Left colon (tissue), 2 donors: Measurements from ENCODE around the gene PCOLCE2. TPM values are rescaled to one million over a fixed set of nuclear protein-coding genes. Genes with fewer than 3 reads are reported as not detected.
A peak's percentile ranks its signal among the peaks of the same experiment; 100 is the strongest.

Source experiments
- ATAC-seq: fragments of 200-7000 bp; cut with Tn5 transposase; one replicate; pipeline ENCODE4 v1.9.1; 2020; ENCODE audit warnings: mild to moderate bottlenecking, moderate library complexity
- DNase-seq, 2 donors: peaks; one replicate each; pipeline ENCODE4 v3.0.0-alpha.2; 2020
- intact Hi-C, 2 donors: fragments of 100-400 bp; cut with DNase I in 1 of 2; cut with micrococcal nuclease in 1 of 2; formaldehyde crosslinking; loops; one replicate each; pipeline versions ENCODE4 v1.11.2 to v1.14.0; 2022; cut with DNase I, micrococcal nuclease
- long read RNA-seq: library from polyadenylated mRNA; unstranded; transcript quantifications from one replicate; pipeline ENCODE4 v2.0.0, GENCODE V29; 2021
- total RNA-seq, 2 donors: library from RNA; stranded (reverse); fragmentation: NEBNext Ultra II Directional; extraction: Animal tissue kit (Norgen Biotek cat#: 25700); gene quantifications; one replicate each; pipeline ENCODE4 v1.2.1, GENCODE V29; 2021
- donor health status: DM: no; HTN: no; CAD: no.
- donor health status: DM: yes; HTN: yes; CAD: no.

The PCOLCE2 gene
- 1 to 10 TPM; 2.6 to 2.9 TPM for total RNA-seq
- long read RNA-seq, transcript PCOLCE2-201 (9 exons, 2,021 nt), result major isoform, 14 of 14 reads
- long read RNA-seq, partial matches to known transcripts, result 0 of 14 reads
- long read RNA-seq, other reads (novel, unspliced or antisense), result 0 of 14 reads

- ATAC-seq (peak; percentile 74), DNase-seq (peak in 1 of 2 donors; percentile 12)
- intact Hi-C loops, result no loop called here
Measured at GRCh38 chr3:142888481-142889211, at the start of gene PCOLCE2. Gene PCOLCE2, minus strand, starts transcription at chr3:142889083. Its CDS starts 187 bp downstream, at chr3:142888896.

GRCh38 chr3:142935963-142936362, 47.1 kb upstream of the PCOLCE2 start:
- ATAC-seq (peak; percentile 99), DNase-seq (no peak)
- intact Hi-C loops, result no loop called here

- intact Hi-C loops, result no loop called here
- ATAC-seq, result no peak
Measured at GRCh38 chr3:142934887-142935269, 46.0 kb upstream of the PCOLCE2 start.

GRCh38 chr3:142934128-142934886, 45.4 kb upstream of the PCOLCE2 start:
- DNase-seq, result no peak

More at GRCh38 chr3:142934887-142935269, 46.0 kb upstream of the PCOLCE2 start:
- DNase-seq, result no peak

GRCh38 chr3:142931222-142931621, 42.3 kb upstream of the PCOLCE2 start:
- DNase-seq (no peak), ATAC-seq (no peak)
- intact Hi-C loops, result no loop called here

More at GRCh38 chr3:142934128-142934886, 45.4 kb upstream of the PCOLCE2 start:
- intact Hi-C loops, result no loop called here
- ATAC-seq, result no peak

- DNase-seq, result no peak
- peak; percentile 95 for ATAC-seq
- intact Hi-C loops, result no loop called here
Measured at GRCh38 chr3:142930463-142930862, 41.6 kb upstream of the PCOLCE2 start.

GRCh38 chr3:142929890-142930289, 41.0 kb upstream of the PCOLCE2 start:
- DNase-seq (no peak), ATAC-seq (no peak)
- intact Hi-C loops, result no loop called here

GRCh38 chr3:142929109-142929508, 40.2 kb upstream of the PCOLCE2 start:
- ATAC-seq, result peak; percentile 82
- intact Hi-C loops, result no loop called here

GRCh38 chr3:142926368-142926944, 37.6 kb upstream of the PCOLCE2 start:
- DNase-seq (no peak), ATAC-seq (no peak)
- intact Hi-C loops, result no loop called here

More at GRCh38 chr3:142929109-142929508, 40.2 kb upstream of the PCOLCE2 start:
- peak; percentile 60 to 67 for DNase-seq

GRCh38 chr3:142925140-142925539, 36.3 kb upstream of the PCOLCE2 start:
- intact Hi-C loops, result no loop called here
- no peak for ATAC-seq
- no peak for DNase-seq

GRCh38 chr3:142923694-142924093, 34.8 kb upstream of the PCOLCE2 start:
- ATAC-seq (no peak), DNase-seq (no peak)
- intact Hi-C loops, result no loop called here

GRCh38 chr3:142916605-142917004, 27.7 kb upstream of the PCOLCE2 start:
- DNase-seq, result no peak
- no peak for ATAC-seq
- intact Hi-C loops, result no loop called here

- intact Hi-C loops, result no loop called here
- ATAC-seq, result no peak
- no peak for DNase-seq
Measured at GRCh38 chr3:142915636-142916035, 26.8 kb upstream of the PCOLCE2 start.

GRCh38 chr3:142914286-142914811, 25.5 kb upstream of the PCOLCE2 start:
- ATAC-seq (peak; percentile 52), DNase-seq (no peak)
- intact Hi-C loops, result no loop called here

- intact Hi-C loops, result no loop called here
- no peak for DNase-seq
- ATAC-seq, result no peak
Measured at GRCh38 chr3:142913432-142913831, 24.5 kb upstream of the PCOLCE2 start.

- intact Hi-C loops, result no loop called here
- ATAC-seq (no peak), DNase-seq (no peak)
Measured at GRCh38 chr3:142912402-142913172, 23.7 kb upstream of the PCOLCE2 start.

- ATAC-seq (peak; percentile 66), DNase-seq (no peak)
- intact Hi-C loops, result no loop called here
Measured at GRCh38 chr3:142910280-142910679, 21.4 kb upstream of the PCOLCE2 start.

GRCh38 chr3:142909282-142909681, 20.4 kb upstream of the PCOLCE2 start:
- intact Hi-C loops, result no loop called here

GRCh38 chr3:142907996-142908395, 19.1 kb upstream of the PCOLCE2 start:
- DNase-seq (no peak), ATAC-seq (no peak)
- intact Hi-C loops, result no loop called here

More at GRCh38 chr3:142909282-142909681, 20.4 kb upstream of the PCOLCE2 start:
- DNase-seq (no peak), ATAC-seq (no peak)
